GM19099 (cell line): ENCODE data around the gene KIF25.

Source experiments
- POLR2A ChIP-seq: IDR thresholded peaks from 3 replicates; pipeline ENCODE4 v1.6.1; 2011; ENCODE audit warnings: low read depth; ENCODE audit not compliant: insufficient read length; ENCODE audit errors: extremely low read depth

KIF25 gene

DNA sequence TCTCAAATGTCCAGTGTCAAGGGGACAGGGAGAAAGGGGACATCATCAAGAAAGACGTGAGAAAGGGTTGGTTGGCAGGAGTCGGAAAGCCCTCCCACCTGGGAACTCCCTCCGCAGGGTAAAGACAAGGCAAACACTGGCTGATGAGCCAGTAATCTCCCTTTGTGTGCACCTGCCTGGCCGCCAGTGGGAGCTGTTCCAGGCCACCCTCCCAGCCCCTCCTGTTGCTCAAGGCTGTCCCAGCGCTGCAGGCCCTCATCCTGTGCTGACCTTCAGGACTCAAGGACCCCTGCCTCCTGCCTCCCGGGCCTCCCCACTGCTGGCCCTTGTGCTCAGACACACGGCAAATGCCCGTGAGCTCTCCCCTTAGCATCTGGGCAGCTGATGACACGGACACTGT, 74.1 kb downstream of the KIF25 start:
- TF ChIP-seq POLR2A, result no peak

DNA sequence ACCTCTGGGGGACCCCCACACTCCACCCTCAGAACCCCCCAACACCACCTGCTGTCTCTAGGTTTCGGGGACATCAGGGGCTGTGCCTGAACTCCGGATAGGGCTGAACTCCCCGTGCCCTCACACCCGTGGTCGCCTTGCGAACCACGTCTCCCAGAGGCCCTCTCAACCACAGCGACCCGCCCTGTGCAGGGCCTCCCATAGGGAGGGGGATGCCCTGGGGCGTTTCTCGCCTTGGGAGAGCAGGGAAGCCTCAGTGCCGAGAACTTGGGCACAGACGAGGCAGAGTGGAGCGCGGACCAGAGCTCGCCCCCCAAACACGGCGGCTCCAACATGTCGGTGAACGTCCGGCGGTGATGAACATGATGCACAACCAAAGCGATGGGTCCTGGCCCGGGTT, 74.8 kb downstream of the KIF25 start:
- no peak for TF ChIP-seq POLR2A

DNA sequence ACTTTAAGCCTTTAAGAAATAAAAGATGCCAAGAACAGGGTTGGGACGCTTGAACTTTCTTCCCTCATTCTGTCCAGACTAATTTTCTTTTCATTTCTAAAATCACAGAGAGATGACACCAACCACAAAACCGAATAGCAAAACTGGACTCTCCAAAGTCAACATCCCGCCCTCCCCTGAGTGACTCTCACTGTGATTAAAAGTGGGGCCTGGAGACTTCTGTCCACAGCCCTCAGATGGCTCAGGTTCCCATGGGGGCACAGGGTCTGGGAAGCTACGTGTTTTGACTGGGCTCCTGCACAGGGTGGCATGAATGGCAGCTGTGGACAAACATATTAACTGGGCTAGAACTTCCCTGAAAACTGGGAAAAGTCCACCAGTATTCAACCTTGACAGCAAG, 75.3 kb downstream of the KIF25 start:
- TF ChIP-seq POLR2A, result no peak

DNA sequence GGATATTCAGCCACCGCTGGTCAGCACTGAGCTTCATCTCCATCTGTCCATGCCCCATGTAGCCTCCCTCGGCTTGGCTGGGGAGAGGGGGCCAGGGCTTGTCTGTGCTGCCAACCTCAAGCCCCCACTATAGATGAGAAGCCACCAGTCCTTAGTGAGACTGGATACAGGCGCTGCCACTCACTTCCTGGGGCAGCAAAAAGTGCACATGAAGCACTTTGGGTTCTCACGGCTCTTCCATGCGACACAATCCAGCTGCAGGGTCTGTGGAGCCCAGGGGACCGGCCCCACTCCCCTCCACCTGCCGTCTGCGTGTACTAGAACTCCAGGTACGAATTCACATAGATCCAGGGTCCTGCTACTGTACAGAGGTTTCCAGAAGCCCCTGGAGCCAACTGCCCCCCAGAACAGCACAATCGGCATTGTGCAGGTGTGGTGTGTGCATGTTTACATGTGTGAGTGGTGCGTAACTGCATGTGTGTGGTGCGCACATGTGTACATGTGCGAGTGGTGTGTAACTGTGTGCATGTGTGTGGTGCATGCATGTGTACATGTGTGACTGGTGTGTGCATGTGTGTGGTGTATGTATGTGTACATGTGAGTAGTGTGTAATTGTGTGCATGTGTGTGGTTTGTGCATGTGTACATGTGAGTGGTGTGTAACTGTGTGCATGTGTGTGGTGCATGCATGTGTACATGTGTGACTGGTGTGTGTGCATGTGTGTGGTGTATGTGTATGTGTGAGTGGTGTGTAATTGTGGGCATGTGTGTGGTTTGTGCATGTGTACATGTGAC, 76.7 kb downstream of the KIF25 start:
- no peak for TF ChIP-seq POLR2A

DNA sequence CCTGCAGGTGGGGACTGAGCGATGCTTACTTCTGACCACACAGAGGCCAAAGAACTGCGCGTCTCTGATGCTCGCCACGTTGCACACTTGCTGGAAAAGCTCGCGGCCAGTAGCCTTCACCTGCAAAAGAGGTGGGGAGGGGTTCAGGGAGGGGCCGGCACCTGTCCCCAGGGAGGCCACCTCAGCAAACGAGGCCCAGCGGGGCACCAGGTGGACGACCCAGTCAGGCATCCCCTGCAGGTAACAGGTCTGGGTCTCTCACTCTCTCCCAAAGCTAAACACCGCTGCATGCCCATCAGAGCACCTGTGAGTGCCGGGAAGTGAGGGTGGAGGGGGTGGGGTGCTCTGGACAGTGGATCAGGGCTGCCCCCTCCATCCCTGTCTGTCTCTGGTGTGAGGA, 77.7 kb downstream of the KIF25 start:
- no peak for TF ChIP-seq POLR2A

DNA sequence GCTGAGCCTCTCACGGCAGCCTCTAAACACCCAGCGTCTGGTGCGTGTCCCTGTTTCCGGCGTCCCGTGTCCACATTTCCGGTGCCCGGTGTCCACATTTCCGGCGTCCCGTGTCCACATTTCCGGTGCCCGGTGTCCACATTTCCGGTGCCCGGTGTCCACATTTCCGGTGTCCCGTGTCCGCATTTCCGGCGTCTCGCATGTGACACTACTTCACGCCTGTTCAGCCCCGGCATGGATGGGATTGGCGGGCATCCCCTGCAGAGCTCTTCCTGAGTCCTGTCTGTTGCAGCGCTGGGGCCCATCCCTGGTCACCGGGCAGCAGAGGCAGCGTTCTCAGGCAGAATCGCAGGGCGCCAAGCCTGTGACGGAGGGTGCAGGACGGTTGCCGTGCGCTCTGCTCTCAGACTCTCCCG, 78.3 kb downstream of the KIF25 start:
- no peak for TF ChIP-seq POLR2A

DNA sequence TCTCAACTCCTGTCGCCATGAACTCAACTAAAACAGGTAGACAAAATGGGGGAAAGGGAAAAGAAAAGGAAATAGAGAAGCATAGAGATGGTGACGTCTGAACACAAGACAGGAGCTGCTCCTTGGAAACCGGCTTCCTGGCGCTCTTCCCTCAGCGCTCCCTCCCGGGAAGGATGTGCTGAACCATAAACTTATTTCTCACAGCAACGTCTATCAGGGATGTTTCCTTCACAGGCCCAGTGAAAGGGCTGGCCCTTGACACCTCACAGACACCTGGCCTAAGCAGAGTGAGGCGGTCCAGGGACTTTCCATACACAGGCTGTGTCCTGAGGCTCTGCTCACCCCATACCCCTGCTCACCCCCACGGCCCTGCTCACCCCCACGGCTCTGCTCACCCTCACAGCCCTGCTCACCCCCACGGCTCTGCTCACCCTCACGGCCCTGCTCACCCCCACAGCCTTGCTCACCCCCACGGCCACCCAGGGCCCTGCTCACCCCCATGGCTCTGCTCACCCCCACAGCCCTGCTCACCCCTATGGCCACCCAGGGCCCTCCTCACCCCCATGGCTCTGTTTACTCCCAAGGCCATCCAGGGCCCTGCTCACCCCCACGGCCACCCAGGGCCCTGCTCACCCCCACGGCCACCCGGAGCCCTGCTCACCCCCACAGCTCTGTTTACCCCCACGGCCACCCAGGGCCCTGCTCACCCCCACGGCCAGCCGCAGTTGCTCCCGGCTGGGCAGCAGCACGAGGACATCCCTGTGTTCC, 80.9 kb downstream of the KIF25 start:
- TF ChIP-seq POLR2A, result no peak

DNA sequence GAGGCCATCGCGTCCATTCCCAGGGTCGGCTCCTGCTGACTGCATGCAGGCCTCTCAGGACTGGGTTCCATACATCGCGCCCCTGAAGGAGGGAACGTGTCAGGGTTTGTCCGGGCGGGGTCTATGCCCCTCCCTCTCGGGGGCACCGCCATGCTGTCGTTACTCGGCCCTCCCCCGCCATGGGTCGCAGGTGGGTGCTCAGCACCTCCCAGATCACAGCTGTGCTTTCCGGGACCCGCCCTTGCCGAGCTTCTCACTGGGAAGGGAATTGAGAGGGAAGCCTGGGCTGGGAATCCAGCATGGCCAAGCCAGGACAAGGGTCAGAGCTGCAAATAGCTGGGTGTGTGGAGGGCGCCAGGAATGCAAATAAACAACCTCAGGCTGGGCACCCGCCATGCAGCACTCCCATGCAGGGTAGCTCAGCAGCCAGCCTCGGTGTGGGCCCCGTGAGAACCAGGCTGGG, 81.5 kb downstream of the KIF25 start, which contains the start of gene FRMD1:
Gene FRMD1, minus strand, starts transcription at position 270 of the 463 bp plus-strand sequence. Its CDS starts 118 bp downstream, at position 152.
- no peak for TF ChIP-seq POLR2A

DNA sequence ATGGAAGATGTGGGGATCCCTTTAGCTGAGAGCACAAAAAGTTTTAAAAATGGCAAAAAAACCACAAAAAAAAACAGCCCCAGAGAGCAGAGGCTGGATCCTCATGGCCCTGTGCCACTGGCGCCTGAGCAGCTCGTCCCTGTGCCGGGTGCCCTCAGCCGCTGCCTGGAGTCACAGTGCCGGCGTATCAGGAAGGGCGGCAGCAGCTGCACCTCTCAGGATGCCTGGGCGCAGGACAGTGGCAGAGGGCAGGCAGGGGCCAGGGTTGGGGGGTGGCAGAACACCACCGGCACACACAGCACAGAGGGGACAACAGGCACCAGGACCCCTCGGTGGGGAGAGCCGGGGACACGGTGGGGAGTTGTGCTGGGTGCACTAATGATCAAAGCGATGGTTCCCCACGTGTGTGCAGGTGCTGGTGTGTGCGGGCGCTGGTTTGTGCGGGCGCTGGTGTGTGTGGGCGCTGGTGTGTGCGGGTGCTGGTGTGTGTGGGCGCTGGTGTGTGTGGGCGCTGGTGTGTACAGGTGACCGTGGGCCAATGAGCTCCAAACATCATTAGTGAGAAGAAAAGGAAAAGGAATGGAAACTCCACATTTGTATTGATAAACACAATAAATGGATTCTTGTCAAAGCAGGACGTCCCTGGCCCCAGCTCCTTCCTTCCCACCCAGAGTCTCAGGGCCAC, 83.1 kb downstream of the KIF25 start:
- TF ChIP-seq POLR2A, result no peak

DNA sequence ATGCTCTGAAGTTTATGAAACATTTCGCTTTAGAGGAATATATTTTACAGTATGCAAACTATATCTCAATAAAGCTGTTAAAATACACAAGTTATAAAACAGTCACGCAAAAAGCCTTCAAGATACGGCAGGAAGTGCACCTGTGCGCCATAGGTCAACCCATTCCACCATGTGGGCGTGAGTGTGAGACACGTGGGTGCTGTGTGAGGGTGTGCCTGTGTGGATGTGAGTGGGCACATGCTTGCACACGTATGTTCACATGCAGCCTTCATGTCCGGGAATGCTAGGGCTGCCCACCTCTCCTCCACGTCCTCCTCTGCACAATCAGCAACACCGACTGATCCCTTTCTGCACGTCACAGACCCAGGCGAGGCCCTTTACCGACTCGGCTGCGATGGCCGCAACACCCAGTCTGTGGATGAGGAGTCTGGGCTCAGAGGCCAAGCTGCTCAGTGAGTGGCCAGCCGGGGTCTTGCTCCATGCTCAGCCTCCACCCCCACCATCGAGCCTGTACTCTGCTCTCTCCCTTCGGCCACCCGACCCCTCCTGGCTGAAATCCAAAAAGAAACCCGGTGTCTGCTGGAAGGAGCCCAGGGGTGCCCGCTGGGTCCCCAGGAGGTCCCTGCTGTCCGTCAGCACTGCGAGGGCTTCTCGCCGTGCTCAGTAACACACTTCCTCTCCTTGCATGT, 84.5 kb downstream of the KIF25 start:
- TF ChIP-seq POLR2A, result no peak

DNA sequence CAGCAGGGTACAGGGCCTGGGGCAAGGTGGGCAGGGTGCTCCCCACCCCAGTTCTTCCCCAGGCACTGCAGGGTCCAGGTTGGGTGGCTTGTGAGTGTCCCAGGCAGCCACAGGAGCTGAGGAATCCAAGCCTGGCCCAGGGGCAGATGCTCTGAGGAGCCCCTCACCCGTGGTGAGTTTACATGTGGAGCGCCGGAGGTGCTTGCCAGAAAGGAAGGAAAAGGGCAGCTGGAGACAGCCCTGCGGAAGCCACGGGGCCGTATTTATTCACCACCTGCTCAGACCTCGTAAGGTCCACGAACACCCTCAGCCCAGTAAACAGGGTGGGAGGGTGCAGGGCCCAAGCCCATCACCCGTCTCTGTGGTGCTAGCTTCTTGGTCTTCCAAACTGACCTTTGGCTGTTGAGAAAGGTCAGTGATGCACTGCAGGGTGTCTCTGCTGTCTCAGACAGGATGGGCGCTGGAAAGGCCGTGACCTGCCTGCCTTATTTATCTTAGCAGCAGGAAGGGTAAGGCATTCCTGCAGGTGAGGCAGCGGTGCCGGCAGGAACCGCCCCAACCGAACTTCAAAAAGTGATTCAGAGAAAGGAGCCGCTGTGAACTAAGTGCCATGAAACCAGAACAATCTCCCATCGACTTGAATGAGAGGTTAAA, 85.5 kb downstream of the KIF25 start:
- no peak for TF ChIP-seq POLR2A

DNA sequence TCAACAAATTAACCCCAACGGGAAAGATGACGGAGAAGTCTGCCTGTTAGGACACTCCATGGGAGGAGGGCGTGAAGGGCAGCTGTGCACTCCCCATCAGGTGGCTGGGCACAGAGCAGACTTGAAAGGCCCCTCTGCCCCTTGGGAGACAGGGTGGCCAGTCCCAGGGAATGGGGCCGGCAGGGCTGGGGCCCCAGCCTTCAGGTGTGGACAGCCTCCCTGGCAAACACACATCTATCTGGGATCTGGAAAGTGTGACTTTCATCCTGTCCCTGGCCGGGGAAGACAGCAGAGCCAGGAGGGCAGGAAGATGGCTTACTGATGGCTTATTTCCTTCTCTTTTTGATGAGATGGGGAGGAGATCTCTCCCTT, 86.0 kb downstream of the KIF25 start:
- no peak for TF ChIP-seq POLR2A

DNA sequence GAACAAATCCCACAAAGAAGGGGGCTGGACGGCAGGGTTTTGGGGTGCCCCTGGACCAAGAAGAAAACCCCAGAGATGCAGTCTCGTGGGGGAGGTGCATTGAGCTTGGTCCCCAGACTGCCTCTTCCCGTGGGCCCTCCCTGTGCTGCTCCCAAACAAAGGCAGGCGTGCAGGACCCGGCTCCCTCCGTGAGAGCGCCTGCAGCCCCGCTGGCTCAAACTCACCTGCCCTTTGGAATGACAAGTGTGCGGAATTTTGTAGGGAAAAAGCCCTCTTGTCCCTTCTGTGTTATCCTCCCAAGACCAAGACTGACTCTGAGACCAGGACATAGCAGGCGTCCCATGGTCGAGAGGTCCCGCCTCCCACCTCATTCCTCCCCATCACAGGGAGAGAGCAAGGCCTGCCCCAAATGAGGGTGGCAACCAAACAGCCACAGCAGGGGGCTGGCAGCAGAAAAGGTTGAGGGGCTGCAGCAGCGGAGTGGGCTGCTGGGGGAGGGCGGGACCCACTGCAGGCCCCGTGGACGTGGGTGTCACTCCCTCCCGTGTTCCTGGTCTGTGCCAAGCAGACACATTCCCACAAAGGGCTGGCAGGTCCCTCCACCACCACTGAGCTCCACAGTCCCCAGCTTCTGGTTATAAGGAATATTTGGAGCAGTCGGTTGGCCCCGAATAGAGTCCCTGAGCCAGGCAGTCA, 87.1 kb downstream of the KIF25 start:
- no peak for TF ChIP-seq POLR2A

DNA sequence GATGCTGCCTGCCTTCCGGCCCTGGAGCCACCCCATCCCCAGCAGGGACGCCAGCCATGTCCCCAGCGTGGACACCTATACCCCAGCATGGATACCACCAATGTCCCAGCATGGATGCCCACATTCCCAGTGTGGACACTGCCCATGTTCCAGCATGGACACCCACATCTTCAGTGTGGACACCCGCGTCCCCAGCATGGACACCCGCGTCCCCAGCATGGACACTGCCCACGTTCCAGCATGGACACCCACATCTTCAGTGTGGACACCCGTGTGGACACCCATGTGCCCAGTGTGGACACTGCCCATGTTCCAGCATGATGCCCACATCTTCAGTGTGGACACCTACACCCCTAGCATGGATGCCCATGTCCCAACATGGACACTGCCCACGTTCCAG, 88.6 kb downstream of the KIF25 start:
- no peak for TF ChIP-seq POLR2A
